NCI-H1436 treated with DMSO at 0.1 percent for 48 hours (cell line): ENCODE measurements around the gene PTDSS2.
"Not testable (repeated sequence)": the region's sequence is repeated elsewhere in the genome, so short reads cannot be mapped to it uniquely, and the experiment has no call there.

Experiments
- DNase-seq: peaks from one replicate; lab custom pipeline; 2025; lab: John Stamatoyannopoulos, UW

Gene PTDSS2

DNA sequence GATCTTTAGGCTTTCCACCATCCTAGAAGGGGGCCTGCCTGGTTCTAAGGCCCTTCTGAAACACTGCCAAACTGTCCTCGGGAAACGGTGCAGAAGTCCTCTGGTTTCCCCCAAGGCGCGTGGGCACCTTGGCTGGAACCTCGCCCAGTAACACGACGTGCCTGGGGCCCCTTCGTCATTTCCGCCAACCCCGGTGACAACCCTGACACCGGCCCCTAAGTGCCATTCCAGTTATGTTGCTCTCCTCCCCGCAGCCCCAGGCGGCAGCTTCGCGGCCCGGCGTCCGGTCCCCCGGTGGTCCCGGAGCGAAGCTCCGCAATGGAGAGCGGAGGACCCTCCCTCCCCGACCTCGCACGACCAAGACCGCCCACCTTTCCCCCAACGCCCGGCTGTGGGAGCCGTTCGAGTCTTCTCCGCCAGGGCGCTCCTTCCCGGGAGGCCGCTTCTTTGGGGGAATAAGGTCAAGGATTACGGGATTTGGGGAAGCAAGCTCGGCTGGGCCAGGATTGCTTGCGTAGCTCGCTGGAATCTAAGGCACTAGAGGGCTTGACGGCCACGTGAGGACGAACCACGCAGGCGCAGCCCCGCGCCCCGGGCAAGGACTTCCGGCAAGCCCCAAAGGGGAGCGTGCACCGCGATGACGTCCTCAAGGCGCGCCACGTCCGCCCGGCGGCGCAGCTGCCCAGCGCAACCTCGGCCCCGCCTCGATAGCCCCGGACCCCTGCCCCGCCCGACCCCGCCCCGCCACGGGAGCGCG is 56.3 kb downstream of the PTDSS2 start:
- DNase-seq, result peak; percentile 69

DNA sequence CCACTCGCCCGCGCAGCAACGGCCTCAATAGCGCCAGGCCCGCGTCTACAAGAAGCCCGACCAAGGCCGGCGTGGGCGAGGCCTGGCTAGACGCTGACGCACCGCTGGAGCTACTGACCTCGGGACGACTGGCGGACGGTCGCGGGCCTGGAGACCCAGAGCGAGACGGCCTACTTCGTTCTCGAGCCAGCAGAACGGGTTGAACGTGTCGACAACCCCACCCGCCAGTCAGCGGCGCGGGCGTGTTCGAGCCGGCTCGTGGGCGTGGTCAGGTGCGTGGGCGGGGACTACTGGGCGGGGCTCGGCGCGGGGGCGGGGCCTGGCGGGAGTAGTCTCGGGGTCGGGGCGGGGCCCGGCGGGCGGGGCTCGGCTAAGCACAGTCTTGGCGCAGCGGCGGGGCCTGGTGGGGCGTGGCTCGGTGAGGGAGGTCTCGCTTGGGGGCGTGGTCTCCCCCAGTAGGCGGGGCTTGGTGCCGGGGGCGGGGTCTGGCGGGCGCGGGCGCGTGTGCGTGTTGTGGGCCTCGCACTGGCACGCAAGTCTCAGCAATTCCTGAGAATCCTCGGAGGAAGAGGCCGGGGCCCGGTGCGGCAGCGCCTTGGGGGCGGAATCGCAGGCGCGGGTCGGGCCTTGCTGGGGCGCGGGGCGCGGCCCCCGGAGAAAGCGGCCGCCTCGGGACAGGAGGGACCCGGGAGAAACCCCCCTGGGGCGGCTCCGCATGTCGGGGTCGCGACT is 57.1 kb downstream of the PTDSS2 start, which contains the start of gene RNH1:
RNH1 (minus strand) TSS at position 248 of the 732 bp plus-strand sequence. CDS start 5,080 bp downstream, outside the sequence.
- DNase-seq, result peak; percentile 41

DNA sequence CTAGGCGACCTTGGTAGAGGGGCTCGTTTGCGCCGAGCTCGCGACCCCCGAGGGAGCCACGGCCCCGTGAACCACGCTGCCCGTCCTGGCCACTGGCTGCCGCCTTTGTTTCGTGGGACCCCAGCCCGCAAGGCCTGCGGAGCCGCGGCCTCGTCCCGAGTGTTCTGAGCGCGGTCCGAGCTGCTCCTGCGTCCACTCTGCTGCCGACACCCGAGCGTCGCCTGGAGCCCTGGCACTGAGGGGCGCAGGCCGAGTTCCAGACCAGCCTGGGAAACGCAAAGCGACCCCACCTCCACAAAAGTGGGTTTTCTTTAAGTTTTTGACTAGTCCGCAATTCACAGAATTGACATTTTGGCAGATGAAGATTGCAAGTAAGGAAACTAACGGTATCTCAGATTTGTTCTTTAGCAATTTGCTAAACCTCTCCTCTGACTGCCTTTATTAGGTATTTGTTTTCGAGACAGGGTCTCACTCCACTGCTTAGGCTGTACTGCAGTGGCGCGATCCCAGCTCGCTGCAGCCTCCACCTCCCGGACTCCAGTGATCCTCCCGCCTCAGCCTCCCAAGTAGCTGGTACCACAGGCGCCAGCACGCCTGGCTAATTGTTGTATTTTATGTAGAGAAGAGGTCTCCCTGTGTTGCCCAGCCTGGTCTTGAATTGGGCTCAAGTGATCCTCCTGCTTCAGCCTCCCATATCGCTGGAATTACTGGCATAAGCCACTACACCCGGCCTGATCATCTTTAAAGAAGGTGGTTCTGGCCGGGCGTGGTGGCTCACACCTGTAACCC is 57.8 kb downstream of the PTDSS2 start:
- DNase-seq, result no peak

DNA sequence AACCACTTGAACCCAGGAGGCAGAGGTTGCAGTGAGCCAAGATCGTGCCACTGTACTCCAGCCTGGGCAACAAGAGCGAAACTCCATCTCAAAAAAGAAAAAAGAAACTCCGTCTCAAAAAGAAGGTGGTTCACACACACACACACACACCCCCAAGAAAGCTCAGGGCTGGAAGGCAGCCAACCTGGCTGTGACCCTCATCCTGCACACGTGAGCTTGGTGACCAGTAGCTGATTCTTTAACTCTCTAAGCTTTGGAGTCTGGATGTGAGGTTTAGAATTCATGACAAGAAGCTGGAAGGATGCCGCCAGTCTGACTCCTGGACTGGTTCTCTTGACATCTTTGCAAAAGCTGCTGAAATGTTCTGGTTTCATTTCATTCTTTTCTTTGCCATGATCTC is 58.9 kb downstream of the PTDSS2 start:
- DNase-seq, result no peak

DNA sequence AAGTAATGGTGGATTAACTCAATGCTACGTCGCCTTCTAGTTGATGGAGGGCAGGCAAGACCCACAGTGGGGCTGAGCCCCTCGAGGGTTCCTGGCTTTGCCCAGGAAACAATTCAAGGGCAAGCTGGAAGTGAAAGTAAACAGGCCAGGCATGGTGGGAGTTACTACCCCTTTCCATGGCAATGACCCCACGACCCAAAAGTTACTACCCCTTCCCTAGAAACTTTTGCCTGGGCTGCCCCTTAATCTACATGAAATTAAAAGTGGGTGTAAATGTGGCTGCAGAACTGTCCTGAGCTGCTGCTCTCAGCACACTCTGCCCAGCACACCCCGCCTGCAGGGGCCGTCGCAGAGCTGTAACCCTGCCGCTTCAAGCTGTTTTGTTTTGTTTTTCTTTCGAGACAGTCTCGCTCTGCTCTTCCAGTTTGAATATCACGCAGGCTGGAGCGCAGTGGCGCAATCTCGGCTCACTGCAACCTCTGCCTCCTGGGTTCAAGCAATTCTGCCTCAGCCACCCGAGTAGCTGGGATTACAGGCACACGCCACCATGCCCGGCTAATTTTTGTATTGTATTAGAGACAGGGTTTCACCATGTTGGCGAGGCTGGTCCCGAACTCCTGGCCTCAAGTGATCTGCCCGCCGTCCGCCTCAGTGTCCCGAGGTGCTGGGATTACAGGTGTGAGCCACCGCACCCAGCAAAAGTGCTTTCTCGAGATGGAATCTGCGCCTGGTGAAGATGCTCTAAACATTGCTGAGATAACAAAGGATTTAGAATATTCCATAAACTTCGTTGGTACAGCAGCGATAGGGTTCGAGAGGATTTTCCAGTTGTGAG is 62.9 kb downstream of the PTDSS2 start:
- DNase-seq, result no peak

DNA sequence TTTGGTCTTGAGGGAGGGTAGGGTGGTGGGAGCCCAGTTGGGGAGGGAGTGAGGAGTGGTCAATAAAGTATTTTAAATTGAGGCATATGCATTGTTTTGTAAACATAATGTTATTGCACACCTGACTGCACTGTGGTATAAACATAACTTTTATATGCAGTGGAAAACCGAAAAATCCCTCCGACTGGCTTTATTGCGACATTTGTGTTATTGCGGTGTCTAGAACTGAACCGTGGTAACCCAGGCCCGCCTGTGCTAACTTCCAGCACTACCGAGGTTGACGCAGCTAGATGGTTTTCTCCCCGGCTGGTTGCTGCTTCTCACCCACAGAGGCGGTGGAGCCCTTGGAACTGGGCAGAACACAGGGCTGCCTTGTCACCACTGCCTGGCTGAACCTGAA is 64.5 kb downstream of the PTDSS2 start:
- no peak for DNase-seq

DNA sequence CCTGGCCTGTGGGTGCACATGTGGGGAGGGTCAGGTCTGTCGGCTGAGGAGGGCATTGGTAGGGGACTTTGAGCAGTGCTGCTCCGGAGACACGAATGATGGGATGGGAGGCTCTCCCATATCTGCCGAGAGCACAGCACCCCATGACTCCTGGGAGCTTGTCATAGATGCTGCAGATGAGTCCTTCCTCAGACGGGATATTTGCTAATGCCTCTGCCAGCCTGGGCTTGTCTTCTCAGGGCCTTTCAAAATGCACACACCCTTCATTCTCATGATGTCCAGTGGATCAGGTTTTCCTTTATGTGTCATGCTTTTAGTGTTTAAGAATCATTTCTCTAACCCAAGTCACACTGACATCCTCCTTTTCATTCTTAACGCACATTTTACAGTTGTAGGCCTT is 65.1 kb downstream of the PTDSS2 start:
- DNase-seq, result no peak

DNA sequence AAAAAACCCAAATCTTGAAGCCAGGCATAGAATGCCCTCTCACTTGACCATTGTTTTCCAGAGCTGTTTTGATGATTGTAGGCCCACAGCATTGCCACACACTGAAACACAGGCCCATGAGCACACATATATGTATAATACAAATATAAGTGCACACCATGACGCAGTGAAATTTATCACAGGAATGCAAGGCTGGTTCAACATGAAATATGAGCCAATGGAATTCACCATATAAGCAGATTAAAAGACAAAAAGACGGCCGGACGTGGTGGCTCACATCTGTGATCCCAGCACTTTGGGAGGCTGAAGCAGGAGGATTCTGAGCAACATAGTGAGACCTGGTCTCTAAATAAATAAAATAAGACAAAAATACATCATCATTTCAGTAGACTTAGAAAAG is 66.3 kb downstream of the PTDSS2 start:
- no peak for DNase-seq

DNA sequence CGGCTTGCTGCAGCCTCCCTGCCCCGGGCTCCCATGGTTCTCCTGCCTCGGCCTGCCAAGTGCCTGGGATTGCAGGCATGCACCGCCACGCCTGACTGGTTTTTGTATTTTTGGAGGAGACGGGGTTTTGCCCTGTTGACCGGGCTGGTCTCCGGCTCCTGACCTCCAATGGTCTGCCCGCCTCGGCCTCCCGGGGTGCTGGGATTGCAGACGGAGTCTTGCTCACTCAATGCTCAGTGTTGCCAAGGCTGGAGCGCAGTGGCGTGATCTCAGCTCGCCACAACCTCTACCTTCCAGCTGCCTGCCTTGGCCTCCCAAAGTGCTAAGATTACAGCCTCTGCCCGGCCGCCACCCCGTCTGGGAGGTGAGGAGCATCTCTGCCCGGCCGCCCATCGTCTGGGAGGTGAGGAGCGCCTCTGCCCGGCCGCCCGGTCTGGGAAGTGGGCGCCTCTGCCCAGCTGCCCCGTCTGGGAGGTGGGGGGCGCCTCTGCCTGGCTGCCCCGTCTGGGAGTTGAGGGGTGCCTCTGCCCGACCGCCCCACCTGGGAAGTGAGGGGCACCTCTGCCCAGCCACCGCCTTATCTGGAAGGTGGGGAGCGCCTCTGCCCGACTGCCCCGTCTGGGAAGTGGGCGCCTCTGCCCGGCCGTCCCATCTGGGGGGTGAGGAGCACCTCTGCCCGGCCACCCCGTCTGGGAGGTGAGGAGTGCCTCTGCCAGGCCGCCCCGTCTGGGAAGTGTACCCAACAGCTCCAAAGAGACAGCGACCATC is 67.0 kb downstream of the PTDSS2 start:
- not testable (repeated sequence) for DNase-seq

DNA sequence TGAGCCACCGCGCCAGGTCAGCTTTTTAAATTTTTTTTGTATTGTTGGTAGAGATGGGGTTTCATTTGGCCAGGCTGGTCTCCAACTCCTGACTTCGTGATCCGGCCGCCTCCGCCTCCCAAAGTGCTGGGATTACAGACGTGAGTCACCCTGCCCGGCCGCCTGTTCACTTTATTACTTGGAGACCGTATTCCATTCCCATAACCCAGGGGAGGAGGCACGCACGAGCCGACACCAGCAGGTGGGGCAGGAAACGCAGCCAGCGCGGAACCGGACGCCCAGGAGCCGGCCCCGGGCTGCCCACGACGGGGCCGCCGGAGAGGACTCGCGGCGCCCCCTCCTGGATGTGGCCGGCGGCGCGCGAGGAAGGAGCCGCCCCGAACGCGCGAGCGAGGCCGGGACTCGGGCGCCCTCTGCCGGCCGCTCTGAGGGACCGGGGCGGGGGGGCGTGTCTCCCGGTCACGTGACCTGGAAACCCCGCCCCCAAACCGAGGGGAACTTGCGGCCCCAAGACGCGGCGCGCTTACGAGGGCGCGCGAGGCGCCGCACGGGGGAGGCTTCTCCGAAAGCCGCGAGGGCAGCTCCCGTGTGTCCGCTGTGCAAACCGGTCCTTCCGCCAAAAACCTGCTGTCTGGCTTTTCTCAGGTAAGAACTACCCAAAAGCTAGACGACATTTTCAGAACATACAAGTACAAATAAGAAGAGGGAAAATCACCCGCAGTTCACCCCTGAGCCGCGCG is 68.6 kb downstream of the PTDSS2 start:
- no peak for DNase-seq

DNA sequence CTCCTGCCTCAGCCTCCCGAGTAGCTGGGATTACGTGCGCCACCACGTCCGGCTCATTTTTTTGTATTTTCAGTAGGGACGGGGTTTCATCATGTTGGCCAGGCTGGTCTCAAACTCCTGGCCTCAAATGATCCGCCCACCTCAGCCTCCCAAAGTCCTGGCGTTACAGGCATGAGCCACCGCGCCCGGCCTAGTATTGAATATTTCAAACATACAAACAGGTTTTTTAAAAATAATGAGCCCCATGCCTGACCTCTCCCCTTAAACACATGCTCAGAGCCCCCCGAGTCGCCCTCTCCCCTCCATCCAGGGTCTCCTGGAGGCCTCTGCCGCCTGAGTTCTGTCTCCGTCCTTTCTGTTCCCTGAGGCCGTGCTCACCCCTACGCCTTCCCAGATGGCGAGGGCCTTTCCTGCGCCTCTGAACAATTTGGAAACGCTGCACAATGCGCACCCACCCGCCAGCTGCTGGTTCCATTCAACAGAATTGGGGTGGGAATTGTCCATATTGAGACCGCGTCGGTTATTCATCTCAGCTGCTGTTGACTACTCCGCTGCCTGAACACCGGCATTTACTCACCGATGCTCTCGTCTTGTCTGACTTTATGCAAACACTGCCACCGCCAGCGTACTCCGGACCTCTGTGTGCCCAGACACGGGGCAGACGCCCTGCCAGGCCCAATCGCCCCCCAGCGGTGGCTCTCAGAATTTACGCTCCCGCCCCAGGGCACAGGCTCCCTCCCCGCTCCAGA is 70.5 kb downstream of the PTDSS2 start:
- DNase-seq, result no peak

DNA sequence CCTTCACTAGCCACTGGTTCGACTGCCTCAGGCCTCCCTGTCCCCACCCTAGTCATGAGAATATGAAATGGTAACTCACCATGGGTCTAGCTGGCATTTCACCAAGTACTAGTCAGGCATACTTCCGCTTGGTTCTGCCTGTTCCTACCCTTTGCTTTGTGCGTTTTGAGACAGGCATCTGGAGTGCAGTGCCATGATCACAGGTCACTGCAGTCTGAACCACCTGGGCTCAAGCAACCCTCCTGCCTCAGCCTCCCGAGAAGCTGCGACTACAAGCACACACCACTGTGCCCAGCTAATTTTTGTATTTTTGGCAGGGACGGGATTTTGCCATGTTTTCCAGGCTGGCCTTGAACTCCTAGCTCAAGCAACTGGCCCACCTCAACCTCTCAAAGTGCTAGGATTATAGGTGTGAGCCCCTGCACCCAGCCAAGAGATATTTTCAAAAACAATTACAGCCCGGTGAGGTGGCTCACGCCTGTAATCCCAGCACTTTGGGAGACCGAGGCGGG is 71.2 kb downstream of the PTDSS2 start:
- DNase-seq, result no peak

DNA sequence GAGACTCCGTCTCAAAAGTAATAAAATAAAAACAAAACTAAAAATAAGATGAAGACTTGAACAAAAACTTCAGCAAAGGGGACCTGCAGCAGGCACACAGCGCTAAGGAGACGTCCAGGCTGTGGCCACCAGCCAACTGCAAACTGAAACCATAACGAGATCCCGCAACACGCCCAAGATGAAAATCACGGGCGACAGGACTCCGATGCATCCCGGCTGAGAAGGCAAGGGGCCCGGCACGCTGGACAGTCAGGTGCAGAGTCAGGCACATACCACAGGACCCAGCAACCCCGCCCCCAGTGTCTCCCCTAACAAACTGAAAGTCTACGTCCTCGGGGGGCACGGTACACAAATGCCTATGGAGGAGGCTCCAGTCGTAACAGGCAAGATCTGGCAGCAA is 76.1 kb downstream of the PTDSS2 start:
- DNase-seq, result no peak

DNA sequence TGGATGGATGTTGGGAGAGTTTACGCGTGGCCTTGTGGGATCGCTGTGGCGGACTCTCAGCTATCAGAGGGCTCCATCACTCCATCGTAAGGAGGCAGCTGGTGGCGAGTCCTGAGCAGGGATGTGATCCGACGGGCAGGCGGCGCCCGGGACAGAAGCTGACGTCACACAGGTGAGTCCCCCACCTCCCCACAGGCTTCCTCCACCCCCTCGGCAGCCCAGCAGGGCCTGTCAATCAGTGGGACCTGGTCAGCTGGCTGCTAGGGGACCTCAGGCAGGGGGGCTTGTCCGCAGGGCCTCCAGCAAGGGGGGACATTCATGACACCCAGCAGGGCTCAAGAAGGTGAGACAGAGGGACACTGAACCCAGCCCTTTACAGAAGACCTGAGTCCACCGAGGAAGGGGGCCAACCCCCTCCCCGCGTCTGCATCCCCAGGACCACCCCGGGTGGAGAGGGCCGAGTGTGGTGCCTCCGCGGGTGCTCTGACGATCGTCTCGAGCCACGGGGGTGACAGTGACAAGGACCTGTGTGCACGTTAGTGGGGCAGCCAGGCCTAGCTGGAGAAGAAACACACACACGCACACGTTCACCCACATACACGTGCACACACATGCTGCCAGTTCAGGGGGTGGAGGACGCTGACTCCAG is 78.2 kb downstream of the PTDSS2 start:
- DNase-seq, result no peak

DNA sequence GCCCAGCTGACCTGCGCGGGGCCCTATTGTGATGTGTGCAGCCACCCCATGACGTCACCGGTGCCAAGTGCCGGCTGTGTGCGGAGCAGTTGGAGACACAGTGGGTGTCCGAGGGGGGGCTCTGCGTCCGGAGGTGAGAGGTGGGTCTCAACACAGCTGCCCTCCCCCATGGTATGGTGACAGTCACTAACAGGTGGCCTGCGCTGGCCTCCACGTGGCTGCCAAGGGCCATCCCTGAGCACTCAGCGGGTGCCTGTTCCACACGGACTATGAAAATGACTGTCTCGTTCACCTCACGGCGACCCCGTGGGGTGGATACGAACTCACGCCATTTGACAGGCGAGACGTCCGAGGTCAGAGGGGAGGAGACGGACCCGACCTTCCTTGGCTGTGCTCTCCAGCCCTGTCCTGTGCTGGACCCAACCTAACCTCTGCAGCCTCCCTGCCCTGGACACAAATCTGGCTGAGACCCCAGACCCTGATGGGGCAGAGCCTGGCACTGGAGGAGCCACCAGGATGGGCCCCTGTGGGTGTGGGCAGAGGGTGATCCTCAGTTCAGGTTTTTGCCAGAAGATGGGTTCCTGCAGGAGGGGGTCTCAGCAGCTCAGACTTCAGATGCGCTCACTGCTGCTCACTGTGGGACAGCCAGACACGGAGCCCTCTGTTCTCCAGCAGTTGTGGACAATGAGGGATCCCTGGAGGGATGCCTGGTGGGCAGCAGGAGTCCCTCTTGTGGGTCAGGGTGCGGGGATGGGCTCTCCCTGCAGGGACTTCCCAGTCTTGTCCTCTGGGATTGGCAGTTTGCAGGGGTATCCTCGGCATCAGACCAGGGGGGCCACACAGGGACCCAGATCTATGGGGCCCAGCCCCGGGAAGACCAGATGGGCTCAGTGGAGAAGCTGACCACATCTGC is 79.0 kb downstream of the PTDSS2 start:
- no peak for DNase-seq

DNA sequence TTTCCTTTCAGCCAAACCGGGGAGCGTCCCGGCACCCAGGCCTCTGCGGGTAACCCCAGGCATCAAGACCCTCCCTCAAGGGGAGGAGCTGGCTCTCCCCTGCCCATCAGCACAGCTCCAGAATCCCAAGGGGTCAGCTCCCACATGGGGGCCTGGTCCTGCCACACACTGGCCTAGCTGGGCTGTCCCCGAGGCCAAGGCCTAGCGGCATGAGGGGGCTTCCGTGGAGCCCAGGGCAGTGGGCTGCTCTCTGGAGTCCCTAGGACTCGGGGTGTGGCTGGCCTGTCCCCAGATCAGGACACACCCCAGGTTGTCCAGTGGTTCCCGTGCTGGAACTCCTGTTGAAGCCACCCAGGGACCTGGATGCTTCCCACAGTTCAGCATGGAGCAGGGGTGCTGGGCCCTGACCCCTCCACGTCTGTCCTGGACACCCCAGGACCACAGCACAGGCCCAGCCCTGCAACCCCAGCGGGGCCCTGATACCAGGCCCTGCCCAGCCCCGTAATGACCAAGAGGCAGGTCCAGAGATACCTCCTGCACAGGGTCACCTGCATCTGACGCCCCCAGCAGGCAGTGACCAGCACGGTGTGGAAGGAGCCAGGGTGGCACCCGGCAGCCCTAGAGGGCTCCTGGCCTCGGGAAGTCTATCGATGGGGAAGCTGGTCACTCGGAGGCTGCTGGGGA is 79.8 kb downstream of the PTDSS2 start:
- no peak for DNase-seq
